ENCODE results near the gene RGL3. TPM values are rescaled to one million over a fixed set of nuclear protein-coding genes. Genes with fewer than 3 reads are reported as not detected.

RGL3 gene
- total and polyA plus RNA-seq, 2 of the 4 experiments (the other 2 are of a cell fraction), result 0.18 to 0.62 TPM

DNA sequence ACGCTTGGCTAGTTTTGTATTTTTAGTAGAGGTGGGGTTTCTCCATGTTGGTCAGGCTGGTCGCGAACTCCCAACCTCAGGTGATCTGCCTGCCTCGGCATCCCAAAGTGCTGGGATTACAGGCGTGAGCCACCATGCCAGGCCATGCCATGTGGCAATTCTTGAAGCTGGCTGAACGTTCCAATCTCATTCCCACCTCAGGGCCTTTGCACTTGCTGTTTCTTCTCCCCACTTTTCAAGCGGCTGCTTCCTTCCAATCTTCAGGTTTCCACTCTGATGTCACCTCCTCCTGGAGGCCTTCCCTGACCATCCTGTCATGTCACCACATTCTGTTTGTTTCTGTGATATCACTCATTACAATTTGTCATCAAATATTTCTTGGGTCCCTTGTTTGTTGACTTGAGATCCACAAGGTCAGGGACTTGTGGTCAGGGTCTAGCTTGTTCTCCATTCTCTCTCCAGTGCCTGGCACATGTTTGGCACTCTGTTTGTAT is 39.2 kb downstream of the RGL3 start:
- Histone ChIP-seq H2BK20ac (ENCODE audit: low read depth, low read length) (no peak overlapping the region), H3K36me3 (ENCODE audit: control insufficient read depth, insufficient read depth, low read length) (no peaks in the 10 kb centered on the region), H3K4me3 (ENCODE audit: insufficient read depth, low read depth, low read length) (no peak overlapping the region), H3K4ac (ENCODE audit: low read depth, low read length) (peak overlapping the region; percentile 29; the same call in 1 of the 2 replicates), H3K4me2 (ENCODE audit: low read depth, low read length) (no peak overlapping the region), H2BK120ac (ENCODE audit: low read depth, low read length) (no peak overlapping the region), H3K9me3 (ENCODE audit: control insufficient read depth, insufficient read depth, low read length) (no peaks in the 10 kb centered on the region), H3K14ac (replicated peaks; ENCODE audit: low read depth, low read length) (no peak overlapping the region), H3K18ac (ENCODE audit: low read depth, low read length) (no peak overlapping the region), H2BK5ac (ENCODE audit: low read depth, low read length, poor library complexity, severe bottlenecking) (no peak overlapping the region), H3K23ac (ENCODE audit: low read depth, low read length) (peak overlapping the region; percentile 41; the same call in 1 of the 2 replicates), H2BK15ac (ENCODE audit: low read depth, low read length) (no peak overlapping the region; the same call in 2 of the 3 replicates), H3K56ac (ENCODE audit: extremely low read depth, insufficient read depth, low read length) (no peak overlapping the region), H2AK9ac (replicated peaks; ENCODE audit: low read depth, low read length, poor library complexity) (peak overlapping the region; percentile 66), H4K8ac (ENCODE audit: low read depth in 2 of 2, low read length in 2 of 2) (peak overlapping the region in 1 of 2 experiments; percentile 45; a peak in 1 of 4 replicates), H3K9ac (ENCODE audit: low read depth, low read length) (no peak overlapping the region), H2AK5ac (ENCODE audit: low read depth, low read length) (peak overlapping the region; percentile 66), H4K91ac (ENCODE audit: insufficient read depth, low read depth, low read length) (no peak overlapping the region), H3K27ac (ENCODE audit: insufficient read depth, low read length) (no peak overlapping the region), H3K27me3 (ENCODE audit: control insufficient read depth, insufficient read depth, low read length) (no peaks in the 10 kb centered on the region; the same call in 1 of the 2 replicates), H2AFZ (replicated peaks; ENCODE audit: low read length, poor library complexity) (no peak overlapping the region), H4K20me1 (ENCODE audit: insufficient read depth, low read length) (peaks cover 11% of the 10 kb centered on the region; the same call in 1 of the 2 replicates), H3K4me1 (ENCODE audit: control insufficient read depth, insufficient read depth, low read length) (peaks cover 27% of the 10 kb centered on the region), H4K5ac (ENCODE audit: low read depth, low read length) (no peak overlapping the region), H3K79me1 (ENCODE audit: low read depth in 1 of 2, low read length in 2 of 2) (peaks cover 8 to 33% of the 10 kb centered on the region in 2 experiments), H3K9me1 (ENCODE audit: insufficient read depth, low read length) (peaks cover 29% of the 10 kb centered on the region)
- no TSS peak for BruUV-seq (replicated peaks)
- ChIA-PET POLR2A (ENCODE audit: unreplicated experiment) (no interaction called here), CTCF (interaction anchor here (1.5 to 2.9 kb wide), 2 partner anchors 55 to 86 kb away, joined by 5 to 9 read pairs; partner anchors contain the start of genes ODAD3 and PRKCSH)
- no peak for ATAC-seq (ENCODE audit: low read depth)
- intact Hi-C loops (cut with micrococcal nuclease), result loop anchor here (1.0 to 5.0 kb wide), 3 partner anchors 42 to 103 kb away; no protein-coding TSS in a partner anchor
- no peak for DNase-seq
- TF ChIP-seq CHD1 (IDR thresholded peaks at IDR 0.05; ENCODE audit: low read depth, low read length), result no peak
- no peak for TF ChIP-seq MXI1 (IDR thresholded peaks at IDR 0.05; ENCODE audit: borderline replicate concordance, low read depth, low read length)
- TF ChIP-seq, protein P1, sequence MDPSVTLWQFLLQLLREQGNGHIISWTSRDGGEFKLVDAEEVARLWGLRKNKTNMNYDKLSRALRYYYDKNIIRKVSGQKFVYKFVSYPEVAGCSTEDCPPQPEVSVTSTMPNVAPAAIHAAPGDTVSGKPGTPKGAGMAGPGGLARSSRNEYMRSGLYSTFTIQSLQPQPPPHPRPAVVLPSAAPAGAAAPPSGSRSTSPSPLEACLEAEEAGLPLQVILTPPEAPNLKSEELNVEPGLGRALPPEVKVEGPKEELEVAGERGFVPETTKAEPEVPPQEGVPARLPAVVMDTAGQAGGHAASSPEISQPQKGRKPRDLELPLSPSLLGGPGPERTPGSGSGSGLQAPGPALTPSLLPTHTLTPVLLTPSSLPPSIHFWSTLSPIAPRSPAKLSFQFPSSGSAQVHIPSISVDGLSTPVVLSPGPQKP (IDR thresholded peaks at IDR 0.05; ENCODE audit: borderline replicate concordance, low read depth, low read length), result no peak
- no peak for TF ChIP-seq MAZ (IDR thresholded peaks at IDR 0.05; ENCODE audit: borderline replicate concordance, low read depth, low read length)
- TF ChIP-seq, protein P2, sequence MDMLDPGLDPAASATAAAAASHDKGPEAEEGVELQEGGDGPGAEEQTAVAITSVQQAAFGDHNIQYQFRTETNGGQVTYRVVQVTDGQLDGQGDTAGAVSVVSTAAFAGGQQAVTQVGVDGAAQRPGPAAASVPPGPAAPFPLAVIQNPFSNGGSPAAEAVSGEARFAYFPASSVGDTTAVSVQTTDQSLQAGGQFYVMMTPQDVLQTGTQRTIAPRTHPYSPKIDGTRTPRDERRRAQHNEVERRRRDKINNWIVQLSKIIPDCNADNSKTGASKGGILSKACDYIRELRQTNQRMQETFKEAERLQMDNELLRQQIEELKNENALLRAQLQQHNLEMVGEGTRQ (IDR thresholded peaks at IDR 0.05; ENCODE audit: low read depth, low read length), result no peak
- no peak for TF ChIP-seq SMC3 (IDR thresholded peaks at IDR 0.05; ENCODE audit: low read depth, low read length)
- no peak for TF ChIP-seq MAFK (IDR thresholded peaks at IDR 0.05; ENCODE audit: low read depth, low read length)
- TF ChIP-seq NFE2L2 (IDR thresholded peaks at IDR 0.05; ENCODE audit: low read depth, low read length), result no peak
- no peak for TF ChIP-seq RFX5 (IDR thresholded peaks at IDR 0.05; ENCODE audit: low read depth, low read length)
- TF ChIP-seq, protein P3, sequence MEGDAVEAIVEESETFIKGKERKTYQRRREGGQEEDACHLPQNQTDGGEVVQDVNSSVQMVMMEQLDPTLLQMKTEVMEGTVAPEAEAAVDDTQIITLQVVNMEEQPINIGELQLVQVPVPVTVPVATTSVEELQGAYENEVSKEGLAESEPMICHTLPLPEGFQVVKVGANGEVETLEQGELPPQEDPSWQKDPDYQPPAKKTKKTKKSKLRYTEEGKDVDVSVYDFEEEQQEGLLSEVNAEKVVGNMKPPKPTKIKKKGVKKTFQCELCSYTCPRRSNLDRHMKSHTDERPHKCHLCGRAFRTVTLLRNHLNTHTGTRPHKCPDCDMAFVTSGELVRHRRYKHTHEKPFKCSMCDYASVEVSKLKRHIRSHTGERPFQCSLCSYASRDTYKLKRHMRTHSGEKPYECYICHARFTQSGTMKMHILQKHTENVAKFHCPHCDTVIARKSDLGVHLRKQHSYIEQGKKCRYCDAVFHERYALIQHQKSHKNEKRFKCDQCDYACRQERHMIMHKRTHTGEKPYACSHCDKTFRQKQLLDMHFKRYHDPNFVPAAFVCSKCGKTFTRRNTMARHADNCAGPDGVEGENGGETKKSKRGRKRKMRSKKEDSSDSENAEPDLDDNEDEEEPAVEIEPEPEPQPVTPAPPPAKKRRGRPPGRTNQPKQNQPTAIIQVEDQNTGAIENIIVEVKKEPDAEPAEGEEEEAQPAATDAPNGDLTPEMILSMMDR (conservative IDR thresholded peaks at IDR 0.05; ENCODE audit: low read depth, low read length), result no peak
- TF ChIP-seq POLR2A (IDR thresholded peaks at IDR 0.05; ENCODE audit: low read depth, low read length), result no peak
- TF ChIP-seq FOS (IDR thresholded peaks at IDR 0.05; ENCODE audit: low read depth, low read length), result no peak
- no peak for TF ChIP-seq CEBPB (IDR thresholded peaks at IDR 0.05; ENCODE audit: low read depth, low read length)
- no peak for TF ChIP-seq BHLHE40 (IDR thresholded peaks at IDR 0.05; ENCODE audit: low read depth, low read length)
- no peak for TF ChIP-seq RAD21 (IDR thresholded peaks at IDR 0.05; ENCODE audit: low read length)
- no peak for TF ChIP-seq RCOR1 (IDR thresholded peaks at IDR 0.05; ENCODE audit: insufficient replicate concordance, low read length)
- WGBS, 2 experiments (ENCODE audit: extremely low coverage in 2 of 2, insufficient read length in 1 of 2), result 92% methylated on average over 4 of the region's 7 CpGs; no CpG with 5 or more reads in 1 of the 2 experiments
- in situ Hi-C loops (cut with MboI; ENCODE audit: low sequenced_read_pairs), result no loop called here
- dilution Hi-C loops (cut with HindIII; ENCODE audit: low sequenced_read_pairs, unreplicated experiment), result no loop called here

All from IMR-90 (cell line).